ENCODE measurements around the gene SAMD5. TPM values are rescaled to one million over a fixed set of nuclear protein-coding genes. Genes with fewer than 3 reads are reported as not detected.

SAMD5 gene
- total and polyA plus RNA-seq, 2 donors (not counting 1 experiment from before 2014, with no cell fraction given), result 4.0 to 5.9 TPM

GRCh38 chr6:147553099-147553498, 44.6 kb downstream of the SAMD5 start:
- DNase-seq (ENCODE audit: low read depth in 2 of 2), result no peak
- Histone ChIP-seq H3K36me3 (ENCODE audit: control insufficient read depth, insufficient read depth, low read length) (no peaks in the 10 kb centered on the region), H4K20me1 (ENCODE audit: control insufficient read depth, extremely low read depth, insufficient read depth, low read length) (no peaks in the 10 kb centered on the region), H3K9ac (ENCODE audit: insufficient read depth, low read length) (no peak overlapping the region), H3K4me3 (replicated peaks in 1 of 4; ENCODE audit: control extremely low read depth in 1 of 4, insufficient read depth in 1 of 4, low read depth in 3 of 4, low read length in 4 of 4) (no peak overlapping the region), H2AFZ (ENCODE audit: low read length) (no peak overlapping the region), H3K27ac (ENCODE audit: insufficient read depth, low read length) (no peak overlapping the region), H3K79me2 (ENCODE audit: control insufficient read depth, insufficient read depth, low read length) (no peaks in the 10 kb centered on the region), H3K4me2 (ENCODE audit: extremely low read depth, insufficient read depth, low read length) (no peak overlapping the region), H3K4me1 (ENCODE audit: control insufficient read depth, extremely low read depth, insufficient read depth, low read length) (no peaks in the 10 kb centered on the region), H3K9me3 (ENCODE audit: control insufficient read depth, insufficient read depth, low read depth, low read length) (no peaks in the 10 kb centered on the region), H3K27me3 (ENCODE audit: control insufficient read depth, insufficient read depth, low read length) (no peaks in the 10 kb centered on the region)
- TF ChIP-seq EZH2 (IDR thresholded peaks at IDR 0.05; ENCODE audit: low read length, missing control alignments), result no peak
- no peak for TF ChIP-seq CTCF (conservative IDR thresholded peaks at IDR 0.05 in 1 of 2, IDR thresholded peaks at IDR 0.05 in 1 of 2; ENCODE audit: low read depth in 1 of 2, low read length in 2 of 2)

GRCh38 chr6:147554281-147554680, 45.8 kb downstream of the SAMD5 start:
- H3K27ac ChIP-seq (ENCODE audit: insufficient read depth, low read length), result no peak overlapping the region
- H3K36me3 ChIP-seq (ENCODE audit: control insufficient read depth, insufficient read depth, low read length), result no peaks in the 10 kb centered on the region
- H2AFZ ChIP-seq (ENCODE audit: low read length), result no peak overlapping the region
- H3K9me3 ChIP-seq (ENCODE audit: control insufficient read depth, insufficient read depth, low read depth, low read length), result no peaks in the 10 kb centered on the region
- no peaks in the 10 kb centered on the region for H4K20me1 ChIP-seq (ENCODE audit: control insufficient read depth, extremely low read depth, insufficient read depth, low read length)
- H3K4me3 ChIP-seq (replicated peaks in 1 of 4; ENCODE audit: control extremely low read depth in 1 of 4, insufficient read depth in 1 of 4, low read depth in 3 of 4, low read length in 4 of 4), result no peak overlapping the region
- H3K4me1 ChIP-seq (ENCODE audit: control insufficient read depth, extremely low read depth, insufficient read depth, low read length), result no peaks in the 10 kb centered on the region
- no peak overlapping the region for H3K9ac ChIP-seq (ENCODE audit: insufficient read depth, low read length)
- H3K27me3 ChIP-seq (ENCODE audit: control insufficient read depth, insufficient read depth, low read length), result no peaks in the 10 kb centered on the region
- no peak overlapping the region for H3K4me2 ChIP-seq (ENCODE audit: extremely low read depth, insufficient read depth, low read length)
- no peaks in the 10 kb centered on the region for H3K79me2 ChIP-seq (ENCODE audit: control insufficient read depth, insufficient read depth, low read length)
- no peak for DNase-seq (ENCODE audit: low read depth in 2 of 2)
- TF ChIP-seq CTCF (conservative IDR thresholded peaks at IDR 0.05 in 1 of 2, IDR thresholded peaks at IDR 0.05 in 1 of 2; ENCODE audit: low read depth in 1 of 2, low read length in 2 of 2) (no peak), EZH2 (IDR thresholded peaks at IDR 0.05; ENCODE audit: low read length, missing control alignments) (no peak)

GRCh38 chr6:147559006-147559405, 50.5 kb downstream of the SAMD5 start:
- H2AFZ ChIP-seq (ENCODE audit: low read length), result peak overlapping the region; percentile 9

More at GRCh38 chr6:147559006-147559405, 50.5 kb downstream of the SAMD5 start:
- Histone ChIP-seq H3K4me3 (replicated peaks in 1 of 4; ENCODE audit: control extremely low read depth in 1 of 4, insufficient read depth in 1 of 4, low read depth in 3 of 4, low read length in 4 of 4) (no peak overlapping the region), H3K27me3 (ENCODE audit: control insufficient read depth, insufficient read depth, low read length) (no peaks in the 10 kb centered on the region), H3K9ac (ENCODE audit: insufficient read depth, low read length) (no peak overlapping the region), H4K20me1 (ENCODE audit: control insufficient read depth, extremely low read depth, insufficient read depth, low read length) (no peaks in the 10 kb centered on the region), H3K4me1 (ENCODE audit: control insufficient read depth, extremely low read depth, insufficient read depth, low read length) (no peaks in the 10 kb centered on the region), H3K4me2 (ENCODE audit: extremely low read depth, insufficient read depth, low read length) (peak overlapping the region; percentile 15), H3K36me3 (ENCODE audit: control insufficient read depth, insufficient read depth, low read length) (no peaks in the 10 kb centered on the region), H3K27ac (ENCODE audit: insufficient read depth, low read length) (no peak overlapping the region), H3K79me2 (ENCODE audit: control insufficient read depth, insufficient read depth, low read length) (no peaks in the 10 kb centered on the region), H3K9me3 (ENCODE audit: control insufficient read depth, insufficient read depth, low read depth, low read length) (no peaks in the 10 kb centered on the region)
- no peak for TF ChIP-seq CTCF (conservative IDR thresholded peaks at IDR 0.05 in 1 of 2, IDR thresholded peaks at IDR 0.05 in 1 of 2; ENCODE audit: low read depth in 1 of 2, low read length in 2 of 2)
- no peak for TF ChIP-seq EZH2 (IDR thresholded peaks at IDR 0.05; ENCODE audit: low read length, missing control alignments)
- DNase-seq (ENCODE audit: low read depth in 2 of 2), result peak in 1 of 2 donors; percentile 30
